Gastrocnemius medialis (tissue), 4 donors: Measurements from ENCODE around the gene MIGA2. TPM values are rescaled to one million over a fixed set of nuclear protein-coding genes. Genes with fewer than 3 reads are reported as not detected.
"Not testable (repeated sequence)": the region's sequence is repeated elsewhere in the genome, so short reads cannot be mapped to it uniquely, and the experiment has no call there.

Experiments
- ATAC-seq, 2 donors: fragments of 150-250 bp; one replicate each; pipeline ENCODE4 v1.9.1; 2016
- DNase-seq, 2 donors: peaks; one replicate each; pipeline ENCODE4 v3.0.0-alpha.2; 2019
- H3K27ac ChIP-seq, 4 donors: fragments of 200-600 bp; sonication (generic); 1 replicate in 1 of 4; 2 replicates in 3 of 4; pipeline ENCODE4 v1.5.1; 2016 to 2018; ENCODE audit warnings: mild to moderate bottlenecking in 2 of 4, moderate library complexity in 1 of 4
- H3K27me3 ChIP-seq, 3 donors: fragments of 200-600 bp; sonication (generic) in 2 of 3; 1 replicate in 1 of 3; 2 replicates in 2 of 3; pipeline versions ENCODE4 v1.5.1 to v1.6.0; 2016 to 2019; ENCODE audit warnings: mild to moderate bottlenecking in 1 of 3, moderate library complexity in 1 of 3
- H3K36me3 ChIP-seq, 2 donors: fragments of 200-600 bp; sonication (generic) in 1 of 2; one replicate each; pipeline ENCODE4 v1.5.1; 2017 to 2018
- H3K4me1 ChIP-seq, 2 donors: fragments of 200-600 bp; sonication (generic) in 1 of 2; one replicate each; pipeline ENCODE4 v1.5.1; 2016 to 2017; ENCODE audit warnings: mild to moderate bottlenecking in 2 of 2
- H3K4me3 ChIP-seq, 4 donors: fragments of 200-600 bp; sonication (generic) in 3 of 4; 1 replicate in 1 of 4; 2 replicates in 3 of 4; pipeline ENCODE4 v1.5.1; 2016 to 2019; ENCODE audit warnings: mild to moderate bottlenecking in 2 of 4
- H3K9me3 ChIP-seq, 3 donors: fragments of 200-600 bp; sonication (generic) in 2 of 3; 1 replicate in 1 of 3; 2 replicates in 2 of 3; pipeline ENCODE4 v1.5.1; 2016 to 2019
- CTCF ChIP-seq, 5 experiments: fragments of 450-650 bp in 3 of 5; fragments of 200-600 bp in 2 of 5; sonication (generic) in 2 of 5; IDR thresholded peaks in 4 of 5; conservative IDR thresholded peaks in 1 of 5; 1 replicate in 4 of 5; 2 replicates in 1 of 5; pipeline ENCODE4 v1.5.1; 2016 to 2019; ENCODE audit warnings: antibody characterized with exemption in 5 of 5, mild to moderate bottlenecking in 3 of 5, moderate library complexity in 3 of 5
- POLR2A ChIP-seq, 2 donors: fragments of 450-650 bp; IDR thresholded peaks; one replicate each; pipeline ENCODE4 v1.6.1; 2017; ENCODE audit warnings: antibody characterized with exemption in 2 of 2, mild to moderate bottlenecking in 2 of 2, moderate library complexity in 2 of 2
- in situ Hi-C, 4 donors: fragments of 200-750 bp; cut with MboI; loops; one replicate each; pipeline versions ENCODE4 v1.15.0 to v1.8.0; 2017; ENCODE audit warnings: low sequenced_read_pairs in 4 of 4
- intact Hi-C: fragments of 100-400 bp; cut with DNase I; formaldehyde crosslinking; loops from one replicate; pipeline ENCODE4 v1.15.1; 2023; ENCODE audit warnings: low total_unique reads
- total RNA-seq, 4 donors: library from RNA; depleted of rRNA; stranded (reverse); fragments of >200 nt; gene quantifications; one replicate each; pipeline versions ENCODE4 v1.1.0 to v1.2.3, GENCODE V29; 2016

MIGA2 gene
- total RNA-seq, 4 donors from 2014 or later, result 5.8 to 20.6 (median 18.1) TPM

- H3K9me3 ChIP-seq, result no peaks in the 10 kb centered on the region
- intact Hi-C loops (no loop called here), in situ Hi-C loops (no loop called here)
- H3K4me3 ChIP-seq, result no peak overlapping the region
- no peak overlapping the region for H3K27ac ChIP-seq
- DNase-seq, result no peak
- TF ChIP-seq POLR2A (IDR thresholded peaks at IDR 0.05), result no peak
- no peaks in the 10 kb centered on the region for H3K36me3 ChIP-seq
- peaks cover 16 to 19% of the 10 kb centered on the region in 2 donors for H3K4me1 ChIP-seq
- no peaks in the 10 kb centered on the region for H3K27me3 ChIP-seq
- no peak for ATAC-seq
These were observed 6.2 kb upstream of the MIGA2 start for GRCh38 chr9:129030191-129030590.

GRCh38 chr9:129031514-129031913 is 4.9 kb upstream of the MIGA2 start:
- peaks cover 15 to 20% of the 10 kb centered on the region in 2 donors for H3K4me1 ChIP-seq
- ATAC-seq (no peak), DNase-seq (no peak)
- TF ChIP-seq CTCF (IDR thresholded peaks at IDR 0.05 in 4 of 5, conservative IDR thresholded peaks at IDR 0.05 in 1 of 5) (no peak), POLR2A (IDR thresholded peaks at IDR 0.05) (no peak)
- no peaks in the 10 kb centered on the region for H3K9me3 ChIP-seq
- no peaks in the 10 kb centered on the region for H3K27me3 ChIP-seq
- no peak overlapping the region for H3K27ac ChIP-seq
- in situ Hi-C loops, result no loop called here
- intact Hi-C loops, result no loop called here
- H3K4me3 ChIP-seq, result no peak overlapping the region
- H3K36me3 ChIP-seq, result no peaks in the 10 kb centered on the region

- Histone ChIP-seq H3K36me3 (no peaks in the 10 kb centered on the region), H3K9me3 (no peaks in the 10 kb centered on the region), H3K4me3 (no peak overlapping the region), H3K27ac (no peak overlapping the region), H3K27me3 (no peaks in the 10 kb centered on the region), H3K4me1 (peaks cover 10 to 14% of the 10 kb centered on the region in 2 donors)
- in situ Hi-C loops (no loop called here), intact Hi-C loops (no loop called here)
- DNase-seq (no peak), ATAC-seq (no peak)
- TF ChIP-seq POLR2A (IDR thresholded peaks at IDR 0.05) (no peak), CTCF (IDR thresholded peaks at IDR 0.05 in 4 of 5, conservative IDR thresholded peaks at IDR 0.05 in 1 of 5) (no peak)
These were observed 3.8 kb upstream of the MIGA2 start for GRCh38 chr9:129032541-129033159.

- intact Hi-C loops, result no loop called here
- Histone ChIP-seq H3K4me3 (no peak overlapping the region), H3K27me3 (no peaks in the 10 kb centered on the region), H3K36me3 (no peaks in the 10 kb centered on the region), H3K4me1 (peaks cover 14 to 19% of the 10 kb centered on the region in 2 donors), H3K9me3 (no peaks in the 10 kb centered on the region), H3K27ac (no peak overlapping the region)
- no peak for DNase-seq
- ATAC-seq, result no peak
- TF ChIP-seq POLR2A (IDR thresholded peaks at IDR 0.05) (no peak), CTCF (IDR thresholded peaks at IDR 0.05 in 4 of 5, conservative IDR thresholded peaks at IDR 0.05 in 1 of 5) (no peak)
- in situ Hi-C loops, result no loop called here
These were observed 3.2 kb upstream of the MIGA2 start for GRCh38 chr9:129033216-129033615.

GRCh38 chr9:129035838-129036237 is 588 bp upstream of the MIGA2 start:
- H3K36me3 ChIP-seq, H3K27me3 ChIP-seq, DNase-seq, H3K9me3 ChIP-seq, in situ Hi-C loops: not testable (repeated sequence)
- peak; percentile 32 to 50 for ATAC-seq
- peak overlapping the region; percentile 37 to 98 (median 86) for H3K4me3 ChIP-seq
- intact Hi-C loops, result loop anchor here (5.0 kb wide), 2 partner anchors 46 to 89 kb away; partner anchors contain the start of genes DOLK, DOLPP1 and NUP188
- H3K27ac ChIP-seq, result peak overlapping the region; percentile 79 to 94 (median 87)
- peaks cover 18 to 21% of the 10 kb centered on the region in 2 donors for H3K4me1 ChIP-seq
